Measurements from ENCODE around the gene NEK6.
A peak's percentile ranks its signal among the peaks of the same experiment; 100 is the strongest.
"Not testable (repeated sequence)": the region's sequence is repeated elsewhere in the genome, so short reads cannot be mapped to it uniquely, and the experiment has no call there.

NEK6 gene

DNA sequence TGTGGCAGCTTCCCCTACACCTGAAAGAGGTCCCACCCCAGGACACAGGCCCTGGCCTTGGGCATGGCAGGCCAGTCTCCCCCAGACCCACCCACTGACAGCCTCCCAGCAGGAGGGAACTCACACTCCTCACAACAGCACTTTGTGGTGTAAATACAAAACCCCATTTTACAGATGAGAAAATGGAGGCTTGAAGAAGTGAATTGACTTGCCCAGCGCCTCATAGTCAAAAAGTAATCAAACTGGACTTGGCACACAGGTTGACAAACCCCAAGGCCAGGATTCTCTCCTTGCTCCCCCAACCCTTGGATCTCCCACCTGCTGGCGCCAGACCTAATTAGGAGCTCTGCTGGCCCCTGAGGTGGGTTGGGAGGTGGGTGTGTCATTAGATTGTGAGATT lies 29.2 kb upstream of the NEK6 start:
- DNase-seq (ENCODE audit: low read depth in 2 of 2) = no peak

DNA sequence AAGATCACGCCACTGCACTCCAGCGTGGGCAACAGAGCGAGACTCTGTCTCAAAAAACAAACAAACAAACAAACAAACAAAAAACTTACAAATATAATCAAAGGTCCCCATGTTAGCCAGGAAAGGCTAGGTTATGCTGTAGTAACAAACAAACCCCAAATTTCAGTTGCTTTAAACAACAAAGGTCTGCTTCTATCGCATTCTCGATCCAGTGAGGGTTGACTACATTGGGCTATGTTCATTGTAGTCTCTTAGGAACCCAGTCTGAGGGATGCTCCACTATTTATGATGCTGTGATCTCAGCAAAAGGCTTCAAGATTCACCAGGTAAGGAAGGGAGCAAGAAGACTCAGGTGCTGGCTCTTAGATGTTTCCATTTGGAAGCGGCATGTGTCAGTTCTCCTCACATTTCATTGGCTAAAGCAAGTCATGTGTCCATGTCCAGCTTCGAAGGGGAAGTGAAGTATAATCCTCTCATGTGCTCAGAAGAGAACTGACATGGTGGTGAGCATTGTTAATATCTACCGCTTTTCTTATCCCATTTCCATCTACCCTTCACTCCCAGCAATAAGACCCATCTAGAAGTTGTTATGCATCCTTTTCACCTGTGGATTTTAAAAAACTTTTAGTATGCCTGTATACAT lies 26.5 kb upstream of the NEK6 start:
- DNase-seq (ENCODE audit: low read depth in 2 of 2) = no peak

DNA sequence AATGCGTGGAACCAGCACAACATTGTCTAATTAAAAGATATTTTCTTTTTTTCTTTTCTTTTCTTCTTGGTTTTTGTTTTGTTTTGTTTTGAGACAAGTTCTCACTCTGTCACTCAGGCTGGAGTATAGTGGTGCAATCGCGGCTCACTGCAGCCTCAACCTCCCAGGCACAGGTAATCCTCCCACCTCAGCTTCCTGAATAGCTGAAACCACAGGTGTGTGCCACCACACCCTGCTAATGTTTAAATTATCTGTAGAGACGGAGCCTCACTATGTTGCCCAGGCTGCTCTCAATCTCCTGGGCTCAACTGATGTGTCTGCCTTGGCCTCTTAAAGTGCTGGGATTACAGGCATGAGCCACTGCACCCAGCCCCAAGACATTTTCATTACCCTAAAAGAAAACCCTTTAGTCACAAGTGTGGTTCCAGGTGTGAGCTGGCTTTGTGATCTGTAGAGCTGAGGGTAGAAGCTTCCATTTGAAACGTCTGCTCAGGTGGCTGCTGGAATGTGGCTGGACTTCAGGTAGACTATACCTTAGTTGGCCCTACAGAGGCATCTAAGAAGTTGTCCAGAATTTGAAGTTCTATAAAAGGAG lies 19.1 kb upstream of the NEK6 start:
- DNase-seq (ENCODE audit: low read depth in 2 of 2) = no peak

DNA sequence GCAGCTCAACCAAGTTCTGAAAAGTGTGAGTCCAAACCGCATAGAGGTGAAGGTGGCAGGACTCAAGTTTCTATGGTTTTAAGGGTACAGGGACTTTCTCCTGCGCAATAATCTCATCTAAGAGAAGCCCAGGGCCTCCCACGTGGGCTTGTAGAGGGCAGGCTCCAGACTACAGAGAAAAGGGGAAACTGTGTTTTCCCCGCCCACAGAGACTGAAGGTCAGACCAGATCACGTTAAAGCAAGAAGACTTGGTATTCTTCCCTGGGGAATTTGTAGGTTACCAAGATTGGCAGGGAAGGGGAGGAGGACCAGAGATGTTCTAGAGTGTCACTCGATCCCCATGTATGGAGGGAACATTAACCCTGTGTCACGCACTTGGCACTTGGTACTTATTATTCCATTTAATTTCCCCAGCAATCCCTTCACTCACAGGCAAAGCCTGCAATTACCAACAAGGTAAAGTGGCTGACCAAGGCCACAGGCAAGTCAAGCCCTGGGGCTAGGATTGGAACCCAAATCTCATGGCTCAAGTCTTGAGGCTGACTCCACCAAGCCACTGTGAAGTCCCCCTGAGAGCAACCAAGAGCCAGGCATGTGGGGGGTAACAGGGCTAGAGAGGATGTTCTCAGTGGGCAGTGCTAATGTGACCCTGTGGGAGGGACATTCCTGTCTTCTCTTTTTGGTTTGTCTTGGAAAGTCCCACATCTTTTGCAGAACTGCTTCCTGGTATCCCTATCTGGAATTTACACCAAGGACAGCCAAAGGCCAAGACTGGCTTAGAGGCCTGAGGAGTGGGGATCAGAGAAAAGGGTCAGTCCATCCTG lies 18.3 kb upstream of the NEK6 start:
- DNase-seq (ENCODE audit: low read depth in 2 of 2) = no peak

DNA sequence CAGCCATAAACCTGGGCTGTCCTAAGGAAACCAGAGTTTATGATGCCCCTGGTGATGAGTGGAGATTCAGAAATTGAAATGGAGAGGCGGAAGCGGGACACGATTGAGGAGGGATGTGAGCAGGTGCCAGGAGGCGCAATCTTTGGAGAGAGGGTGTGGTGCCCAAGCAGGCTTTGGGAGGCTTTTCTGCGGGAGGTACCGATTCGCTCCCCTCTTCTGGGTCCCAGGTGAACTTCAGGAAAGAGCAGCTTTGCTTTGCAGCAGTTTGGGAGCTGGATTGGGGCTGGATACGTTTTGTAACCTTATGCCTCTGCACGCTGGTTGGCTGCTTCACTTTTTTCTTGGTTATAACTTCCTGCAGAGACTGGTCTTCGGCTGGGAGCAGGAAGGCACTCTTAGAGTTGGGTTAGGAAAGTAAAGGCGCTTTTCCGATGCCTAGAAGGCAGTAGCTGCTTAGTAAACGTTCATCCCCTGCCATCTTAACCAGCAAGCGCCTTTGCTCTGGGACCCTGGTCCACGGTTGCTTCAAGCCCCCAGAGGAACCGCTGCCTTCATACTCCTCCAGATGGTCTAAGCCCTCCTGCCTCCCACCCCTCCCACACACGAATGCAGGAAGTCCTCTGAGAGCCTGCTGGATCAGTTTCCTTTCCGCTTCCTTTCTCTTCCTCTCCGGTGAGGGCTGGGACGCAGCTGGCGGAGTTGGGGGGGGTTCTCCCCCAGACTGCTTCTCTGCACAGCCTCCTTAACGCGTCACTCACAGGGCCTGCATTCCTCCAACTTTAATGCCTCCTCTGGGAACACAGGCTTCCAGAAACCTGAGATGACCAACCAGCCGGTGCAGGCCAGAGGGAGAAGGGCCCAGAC lies 15.2 kb upstream of the NEK6 start:
- DNase-seq (ENCODE audit: low read depth in 2 of 2) = no peak

DNA sequence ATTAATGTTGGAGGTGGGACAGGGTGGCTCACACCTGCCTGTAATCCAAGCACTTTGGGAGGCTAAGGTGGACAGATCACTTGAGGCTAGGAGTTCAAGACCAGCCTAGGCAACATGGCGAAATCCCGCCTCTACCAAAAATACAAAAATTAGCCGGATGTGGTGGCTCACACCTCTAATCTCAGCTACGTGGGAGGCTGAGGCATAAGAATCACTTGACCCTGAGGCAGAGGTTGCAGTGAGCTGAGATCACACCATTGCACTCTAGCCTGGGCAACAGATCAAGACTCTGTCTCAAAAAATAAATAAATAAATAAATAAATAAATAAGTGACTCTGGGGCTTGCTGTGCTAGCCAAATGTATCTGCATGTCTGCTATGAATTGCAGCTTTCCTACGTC lies 10.4 kb upstream of the NEK6 start:
- not testable (repeated sequence) for DNase-seq (ENCODE audit: low read depth in 2 of 2)

DNA sequence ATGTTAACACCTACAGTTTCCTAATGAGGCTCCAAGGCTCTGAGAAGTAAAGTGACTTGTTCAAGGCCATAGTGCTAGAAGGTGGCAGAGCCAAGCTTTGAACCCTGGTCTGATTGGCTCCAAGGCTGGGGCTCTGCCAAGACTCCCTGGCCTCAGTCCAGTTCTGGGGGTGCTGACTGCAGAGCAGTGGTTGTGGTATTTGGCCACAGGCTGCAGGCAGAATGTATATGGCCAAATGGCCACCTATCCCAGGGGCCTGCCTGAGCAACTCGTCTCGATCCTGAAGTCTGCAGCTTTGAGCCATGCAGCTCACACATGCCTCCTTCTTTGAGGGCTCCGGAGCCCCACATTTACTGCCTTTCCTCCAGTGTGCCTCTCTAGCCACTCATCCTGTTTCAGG lies 9.7 kb upstream of the NEK6 start:
- DNase-seq (ENCODE audit: low read depth in 2 of 2) = no peak

DNA sequence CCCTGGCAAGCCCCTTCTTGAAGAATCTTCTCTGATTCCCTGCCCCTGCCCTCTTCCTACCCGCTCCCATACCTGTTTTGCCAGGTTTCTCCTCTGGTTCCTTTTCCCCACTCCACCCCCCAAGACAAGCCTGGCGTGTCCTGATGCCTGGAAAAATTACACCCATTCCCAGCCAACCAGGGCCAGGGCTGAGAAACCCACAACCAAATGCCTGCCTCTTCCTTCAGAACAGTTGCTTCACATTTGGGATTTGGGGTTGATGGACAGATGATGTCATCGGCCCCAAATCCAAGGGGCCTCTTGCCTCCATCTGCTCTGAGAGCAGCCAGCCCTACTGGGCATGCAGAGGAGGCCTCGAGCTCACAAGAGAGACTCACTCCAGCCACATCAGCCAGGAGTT lies 8.8 kb upstream of the NEK6 start:
- DNase-seq (ENCODE audit: low read depth in 2 of 2) = no peak

DNA sequence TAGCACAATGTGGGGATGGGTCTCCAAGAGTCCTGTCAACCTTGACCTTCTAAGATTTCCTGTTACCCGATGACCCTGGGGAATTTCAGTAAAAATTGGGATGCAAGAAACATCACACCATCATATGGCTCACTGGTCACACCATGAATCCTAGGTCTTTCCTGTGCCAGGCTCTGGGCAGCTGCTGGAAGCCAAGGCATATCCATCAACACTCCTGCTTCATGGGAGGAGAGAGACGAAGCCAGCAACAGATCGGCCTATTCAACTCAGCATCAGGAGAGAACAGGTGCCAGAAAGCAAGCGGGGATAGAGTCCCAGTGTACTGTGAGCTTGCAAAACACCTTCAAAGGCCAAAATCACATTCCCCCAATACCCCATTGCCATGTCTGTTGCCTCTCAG lies 6.5 kb upstream of the NEK6 start:
- no peak for DNase-seq (ENCODE audit: low read depth in 2 of 2)

DNA sequence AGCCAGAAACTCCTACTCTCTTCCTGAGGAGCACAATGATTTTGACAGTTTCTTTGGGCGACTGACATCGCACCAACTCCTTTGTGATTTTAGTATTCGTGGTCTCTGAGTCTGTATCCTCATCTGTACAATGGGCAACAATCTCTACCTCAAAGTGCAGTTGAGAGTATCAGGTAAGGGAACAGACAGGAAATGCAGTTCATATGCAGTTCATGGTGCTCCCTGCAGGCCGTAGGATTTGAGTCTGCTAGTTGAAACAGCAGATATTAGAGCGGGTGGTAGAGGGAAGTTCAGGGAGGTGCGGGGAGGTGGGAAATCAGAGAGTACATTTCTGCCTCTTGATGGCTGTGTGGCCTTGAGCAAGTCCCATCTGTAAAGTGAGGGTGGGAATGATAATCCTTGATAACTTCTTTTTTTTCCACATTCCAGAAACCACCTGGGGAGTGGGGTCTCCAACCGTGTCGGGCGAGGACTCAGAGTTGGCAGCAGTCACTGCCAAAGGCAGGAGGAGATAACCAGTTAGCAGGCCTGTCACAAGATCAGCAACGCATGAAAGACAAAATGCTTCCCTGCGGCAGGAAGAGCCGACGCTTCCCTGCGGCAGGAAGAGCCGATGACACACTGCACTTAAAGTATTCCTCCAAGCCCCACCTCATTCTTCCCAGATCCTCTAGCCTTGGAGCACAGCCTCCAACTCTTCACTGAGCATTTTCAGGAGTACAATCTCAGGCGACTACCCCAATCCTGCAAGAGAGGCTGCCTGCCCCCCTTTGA lies 6.0 kb upstream of the NEK6 start:
- DNase-seq (ENCODE audit: low read depth in 2 of 2) = no peak

DNA sequence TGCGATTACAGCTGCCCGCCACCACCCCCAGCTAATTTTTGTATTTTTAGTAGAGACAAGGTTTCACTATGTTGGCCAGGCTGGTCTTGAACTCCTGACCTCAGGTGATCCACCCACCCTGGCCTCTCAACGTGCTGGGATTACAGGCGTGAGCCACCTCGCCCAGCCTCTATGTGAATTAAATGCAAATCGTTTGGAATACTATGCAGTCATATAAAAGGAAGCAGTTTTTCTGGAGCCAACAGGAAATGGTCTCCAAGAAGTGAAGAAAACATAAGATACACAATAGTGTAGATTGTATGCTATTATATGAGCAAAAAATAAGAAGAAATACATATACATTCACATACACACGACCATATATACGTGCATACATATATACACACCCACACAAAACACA lies 4.9 kb upstream of the NEK6 start:
- not testable (repeated sequence) for DNase-seq (ENCODE audit: low read depth in 2 of 2)

DNA sequence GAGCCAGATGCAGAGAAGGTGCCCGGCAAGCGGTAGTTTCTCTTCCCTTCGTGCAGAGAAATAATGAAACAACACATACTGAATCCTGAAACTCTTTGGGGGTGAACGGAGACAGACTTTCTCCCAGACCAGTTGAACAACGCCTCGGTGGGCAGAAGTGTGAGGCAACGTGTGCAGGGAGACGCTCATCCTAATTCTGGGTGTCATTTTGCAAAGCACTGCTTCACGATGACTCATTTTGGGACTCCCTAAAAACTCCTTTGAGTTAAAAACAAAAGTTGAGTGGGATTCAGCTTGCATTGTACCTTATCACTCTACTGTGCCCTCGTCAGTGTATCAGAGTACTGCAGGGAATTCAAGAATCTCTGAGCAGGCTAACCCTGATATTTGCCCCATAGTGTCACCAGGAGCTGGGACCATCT lies 3.5 kb upstream of the NEK6 start:
- peak; percentile 21 to 46 for DNase-seq (ENCODE audit: low read depth in 2 of 2)

DNA sequence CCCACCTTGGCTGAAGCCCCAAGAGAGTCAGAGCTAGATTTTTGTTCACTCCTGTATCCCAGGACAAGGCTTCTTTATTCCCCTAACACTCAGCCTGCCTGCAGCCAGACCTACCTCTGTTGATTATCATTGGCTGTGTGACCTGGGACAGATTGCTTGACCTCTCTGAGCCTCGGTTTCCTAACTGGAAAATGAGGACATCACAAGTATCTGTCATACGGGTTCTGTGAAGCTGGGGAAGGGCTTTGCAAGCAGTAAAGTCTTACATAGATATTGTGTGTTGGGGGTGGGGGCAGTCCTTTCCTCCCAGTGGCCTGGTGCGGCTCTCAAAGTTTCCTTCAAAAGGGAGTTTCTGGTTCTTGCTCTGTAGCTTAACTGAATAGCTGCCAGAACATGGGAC lies 2.5 kb upstream of the NEK6 start:
- DNase-seq (ENCODE audit: low read depth in 2 of 2) = no peak

DNA sequence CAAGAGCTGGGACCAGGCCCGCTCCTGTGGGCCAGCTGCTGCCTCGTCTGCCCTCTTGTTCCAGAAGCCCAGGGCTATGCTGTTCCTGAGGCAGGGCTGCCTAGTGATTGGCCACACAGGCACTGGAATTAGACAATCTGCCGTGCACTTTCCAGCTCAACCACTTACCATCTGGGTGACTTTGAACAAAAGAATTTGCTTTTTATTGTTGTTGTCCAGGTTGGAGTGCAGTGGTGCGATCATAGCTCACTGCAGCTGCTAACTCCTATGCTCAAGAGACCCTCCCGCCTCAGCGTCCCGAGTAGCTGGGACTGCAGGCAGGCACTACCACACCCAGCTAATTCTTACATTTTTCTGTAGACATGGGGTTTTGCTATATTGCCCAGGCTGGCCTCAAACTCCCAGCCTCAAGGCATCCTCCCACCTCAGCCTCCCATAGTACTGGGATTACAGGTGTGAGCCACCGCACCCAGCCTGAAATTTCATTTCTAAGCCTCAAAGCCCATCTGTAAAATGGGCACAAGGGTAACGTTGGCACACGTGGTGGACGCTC lies 1.2 kb upstream of the NEK6 start:
- no peak for DNase-seq (ENCODE audit: low read depth in 2 of 2)

DNA sequence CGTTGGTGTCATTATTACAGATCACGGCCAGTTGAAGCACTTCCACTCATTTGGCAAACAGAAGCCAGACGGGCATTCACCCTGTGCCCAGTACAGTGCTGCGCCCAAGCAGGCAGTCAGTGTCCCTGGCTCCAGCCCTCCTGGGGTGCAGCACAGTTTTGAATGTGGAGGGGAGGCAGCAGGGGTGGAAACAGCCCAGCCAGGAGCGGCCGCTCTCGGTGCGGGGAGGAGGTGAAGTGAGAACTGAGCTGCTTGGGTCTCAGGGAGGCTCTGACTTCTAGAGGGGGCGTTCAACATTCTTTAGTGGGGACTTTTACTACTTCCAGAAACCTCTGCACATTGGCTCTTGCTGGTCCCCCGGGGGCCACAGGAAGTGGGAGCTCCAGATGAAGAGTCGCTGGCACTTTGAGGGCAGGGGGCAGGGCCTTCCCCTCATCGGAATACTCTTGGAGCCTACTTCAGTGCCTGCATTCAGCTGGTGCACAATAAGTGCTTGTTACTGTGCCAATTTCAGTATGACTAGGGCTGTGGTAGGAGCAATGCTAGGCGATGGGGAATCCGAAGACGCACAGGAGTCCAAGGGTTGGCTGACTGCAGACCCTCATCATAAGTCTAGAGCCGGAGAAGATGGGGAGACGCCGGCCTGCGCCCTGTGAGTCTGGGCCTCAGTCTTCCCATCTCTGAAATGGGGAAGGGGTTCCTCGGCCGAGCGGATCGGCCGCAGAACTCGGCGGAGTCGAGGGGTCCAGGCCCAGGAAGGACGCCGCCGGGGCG lies 492 bp upstream of the NEK6 start:
- DNase-seq (ENCODE audit: low read depth in 2 of 2) = no peak

DNA sequence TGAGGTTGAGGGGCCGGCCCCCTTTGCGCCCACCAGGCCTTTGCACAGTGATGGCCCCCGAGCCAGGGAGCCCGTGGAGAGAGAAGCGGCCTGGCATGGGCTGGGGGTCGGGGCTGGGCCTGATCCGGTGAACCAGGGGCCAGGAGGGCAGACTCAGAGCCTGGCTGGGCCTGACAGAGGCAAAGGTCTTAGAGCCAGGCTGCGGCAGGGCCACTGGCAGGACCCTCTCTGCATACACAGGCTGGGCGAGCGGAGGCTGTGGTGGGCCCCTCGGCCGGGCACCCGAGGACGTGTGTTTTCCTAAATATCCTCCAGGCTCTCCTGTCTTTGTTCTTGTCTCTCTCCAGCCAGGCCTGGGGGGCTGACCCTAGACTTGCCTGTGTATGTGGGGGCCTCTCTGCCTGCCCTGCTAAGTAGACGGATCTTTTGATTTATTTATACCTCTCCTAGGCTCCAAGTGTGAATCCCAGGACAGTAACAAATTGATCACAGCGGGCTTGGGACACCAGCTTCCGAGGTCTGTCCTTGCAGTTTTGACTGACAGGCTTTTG lies 933 bp downstream of the NEK6 start:
- no peak for DNase-seq (ENCODE audit: low read depth in 2 of 2)

DNA sequence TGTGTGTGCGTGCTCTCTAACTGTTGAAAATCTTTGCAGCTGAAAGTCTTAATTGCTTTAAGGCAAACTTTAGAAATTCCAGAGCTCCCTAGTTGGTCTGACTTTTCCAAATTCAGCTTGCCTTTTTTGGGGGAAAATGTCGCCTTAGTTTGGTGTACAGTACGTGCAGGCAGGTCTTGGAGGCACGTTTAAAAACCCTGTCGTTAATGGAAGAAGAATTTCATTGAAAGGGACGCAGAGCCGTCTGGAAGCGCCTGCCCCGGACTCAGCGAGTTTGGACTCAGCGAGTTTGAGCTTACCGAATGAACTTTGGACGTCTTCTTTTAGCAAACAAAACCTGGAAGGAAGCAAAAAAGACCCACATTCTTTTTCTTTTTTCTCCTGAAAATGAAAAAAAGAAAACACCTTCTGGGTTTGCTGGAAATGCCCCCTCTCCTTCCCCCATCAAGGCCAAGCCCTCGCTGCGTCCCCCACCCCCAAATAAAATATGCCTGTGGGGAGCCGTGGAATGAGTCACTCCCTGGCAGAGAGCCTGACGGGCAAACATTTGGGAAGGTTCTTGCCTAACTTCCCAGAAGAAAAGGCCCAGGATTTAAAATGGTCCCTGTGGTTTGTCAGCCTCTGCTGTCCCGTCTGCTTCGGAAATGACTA lies 1.5 kb downstream of the NEK6 start:
- DNase-seq (ENCODE audit: low read depth in 2 of 2) = no peak

DNA sequence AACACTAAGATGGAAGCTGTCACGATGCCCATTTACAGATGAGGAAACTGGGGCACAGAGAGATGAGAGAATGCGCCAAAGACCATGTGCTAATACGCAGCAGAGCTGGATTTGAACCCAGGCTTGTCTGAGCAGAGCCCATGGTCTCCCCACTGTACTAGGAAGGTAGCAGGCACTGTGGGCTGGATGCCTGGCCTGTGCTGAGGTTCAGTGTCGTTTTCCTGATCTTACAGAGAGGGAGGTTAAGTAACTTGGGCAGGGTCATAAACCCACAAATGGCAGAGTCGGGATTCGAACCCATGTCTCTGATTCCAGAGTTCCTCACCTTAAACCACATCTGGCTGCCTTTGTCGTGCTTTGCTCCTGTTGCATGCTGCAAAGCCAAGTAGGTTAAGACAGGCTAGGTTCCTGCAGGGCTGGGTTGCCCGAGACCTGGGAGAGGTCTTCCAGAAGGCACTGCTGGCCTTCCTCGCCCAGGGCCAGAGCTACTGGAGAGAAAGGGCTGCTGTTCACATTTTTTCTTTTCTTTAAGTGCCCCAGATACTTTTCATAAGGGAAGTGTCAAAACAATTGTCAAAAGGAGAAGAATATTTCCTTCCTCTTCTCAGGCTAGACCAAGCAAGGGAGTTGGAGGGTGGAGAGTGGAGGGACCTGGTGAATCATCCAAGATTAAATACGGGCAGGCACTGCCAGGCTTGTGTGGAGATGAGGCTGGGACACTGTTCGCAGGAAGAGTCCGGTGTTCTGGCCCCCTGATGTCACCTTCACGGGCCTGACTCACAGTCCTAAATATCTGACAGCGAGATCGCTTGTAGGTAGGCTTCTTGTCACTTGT lies 3.2 kb downstream of the NEK6 start:
- DNase-seq (ENCODE audit: low read depth in 2 of 2) = no peak

Measured in stimulated activated CD4-positive, alpha-beta T cell treated with anti-CD3 and anti-CD28 coated beads, Interleukin-12 subunit alpha, Interleukin-12 subunit beta, amount 100 ng/mL, for 24 hours (primary cell).